Stimulated activated naive CD8-positive, alpha-beta T cell treated with anti-CD3 and anti-CD28 coated beads, Interleukin-15, Interleukin-2, amounts not matched to agents 100 ng/mL and 50 ng/mL, for 24 hours (primary cell): ENCODE measurements around the gene HSD3B2.
"Not testable (repeated sequence)": the region's sequence is repeated elsewhere in the genome, so short reads cannot be mapped to it uniquely, and the experiment has no call there.

Experiments used
- H3K27ac Mint-ChIP-seq: one replicate; pipeline ENCODE4 v1.8.0; 2021; ENCODE audit warnings: mild to moderate bottlenecking, mixed read lengths
- H3K27me3 Mint-ChIP-seq: one replicate; pipeline ENCODE4 v1.8.0; 2021; ENCODE audit warnings: mixed read lengths
- H3K36me3 Mint-ChIP-seq: one replicate; pipeline ENCODE4 v1.8.0; 2021; ENCODE audit warnings: low read depth, mixed read lengths
- H3K4me1 Mint-ChIP-seq: one replicate; pipeline ENCODE4 v1.8.0; 2021; ENCODE audit warnings: low read depth, mixed read lengths
- H3K4me3 Mint-ChIP-seq: one replicate; pipeline ENCODE4 v1.8.0; 2021; ENCODE audit warnings: mild to moderate bottlenecking, mixed read lengths
- H3K9me3 Mint-ChIP-seq: one replicate; pipeline ENCODE4 v1.8.0; 2021; ENCODE audit warnings: mixed read lengths

Gene HSD3B2

DNA sequence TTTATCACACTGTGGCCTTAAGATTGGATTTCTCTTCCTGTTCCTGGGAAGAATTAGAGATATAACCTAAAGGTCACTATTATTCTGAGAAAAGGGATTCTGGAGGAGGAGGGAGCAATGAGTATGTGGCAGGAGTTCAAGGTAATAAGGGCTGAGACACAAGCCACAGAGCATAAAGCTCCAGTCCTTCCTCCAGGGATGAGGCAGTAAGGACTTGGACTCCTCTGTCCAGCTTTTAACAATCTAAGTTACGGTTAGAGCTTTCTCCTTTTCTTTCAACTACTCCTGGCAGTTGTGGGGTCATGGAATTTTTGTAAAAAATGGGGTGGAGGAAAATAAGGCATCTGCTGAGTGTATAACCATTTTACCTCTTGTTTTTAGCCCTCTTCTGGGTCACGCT lies at the start of gene HSD3B2:
HSD3B2 (plus strand) TSS at position 201 of the 400 bp plus-strand sequence. CDS start 270 bp downstream, outside the sequence.
- Mint-ChIP-seq H3K4me3 (no peak within 1 kb of the TSS), H3K27me3 (peaks cover 5% of the 10 kb centered on the region), H3K36me3 (no peaks in the 10 kb centered on the region), H3K4me1 (no peaks in the 10 kb centered on the region), H3K27ac (no peak within 1 kb of the TSS), H3K9me3 (peaks cover 5% of the 10 kb centered on the region)

DNA sequence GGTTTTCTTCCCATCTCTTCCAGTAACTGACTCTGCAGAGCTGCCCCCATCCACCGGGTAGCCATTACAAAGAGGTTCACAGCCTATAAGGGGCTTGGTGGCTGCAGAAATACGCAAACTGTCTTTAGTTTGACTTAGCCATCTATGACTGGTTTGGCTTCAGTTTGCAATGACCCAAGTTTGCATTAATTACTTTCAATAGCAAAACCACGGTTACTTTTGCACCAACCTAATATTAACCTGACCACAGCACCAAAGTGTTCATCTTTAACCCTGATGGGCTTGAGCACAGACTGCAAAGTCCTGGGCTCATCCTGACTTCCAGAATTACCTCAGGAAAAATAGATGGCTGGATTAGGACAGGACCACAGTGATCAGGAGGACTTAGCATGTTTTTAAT lies 48.5 kb upstream of the HSD3B2 start:
- Mint-ChIP-seq H3K4me3 (no peak overlapping the region), H3K9me3 (no peaks in the 10 kb centered on the region), H3K4me1 (no peaks in the 10 kb centered on the region), H3K36me3 (no peaks in the 10 kb centered on the region), H3K27ac (no peak overlapping the region), H3K27me3 (peaks cover 23% of the 10 kb centered on the region)

DNA sequence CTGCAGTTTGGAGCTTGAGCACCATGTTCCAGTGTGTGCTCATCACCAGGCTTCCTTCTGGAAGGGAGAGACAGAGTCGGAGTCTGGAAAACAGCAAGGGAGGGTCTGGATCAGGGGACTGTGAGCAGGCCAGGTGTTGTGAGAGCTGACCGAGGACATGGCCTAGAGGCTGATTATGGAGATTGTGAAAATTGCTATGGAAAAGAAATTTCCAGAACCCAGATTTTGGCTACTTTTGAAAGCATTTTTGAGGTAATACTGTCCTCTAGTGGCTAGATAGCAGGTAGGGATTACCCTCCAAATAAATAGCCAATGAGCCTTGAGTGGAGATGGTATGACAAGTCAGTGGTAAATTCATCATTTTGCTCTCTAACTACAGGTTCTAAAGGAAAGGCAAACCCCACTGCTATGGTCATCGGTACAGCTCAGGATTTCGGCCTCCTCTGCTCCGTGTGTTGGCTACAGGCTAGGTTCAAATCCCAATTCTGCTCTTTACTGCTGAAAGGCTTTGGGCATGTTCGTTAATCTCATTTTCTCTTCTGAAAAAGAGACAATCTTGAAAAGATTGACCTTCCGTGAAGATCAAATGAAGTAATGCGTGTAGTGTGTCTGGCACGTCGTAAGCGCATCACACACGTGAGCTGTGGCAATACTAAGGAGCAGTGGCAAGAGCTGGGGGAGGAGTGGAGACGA lies 47.4 kb upstream of the HSD3B2 start:
- Mint-ChIP-seq H3K27ac (no peak overlapping the region), H3K4me1 (no peaks in the 10 kb centered on the region), H3K9me3 (no peaks in the 10 kb centered on the region), H3K27me3 (peaks cover 23% of the 10 kb centered on the region), H3K36me3 (no peaks in the 10 kb centered on the region), H3K4me3 (no peak overlapping the region)

GRCh38 chr1:119368554-119368953 lies 46.4 kb upstream of the HSD3B2 start, which contains the start of gene HAO2:
Gene HAO2, plus strand, starts transcription at chr1:119368785. Its CDS starts 12,301 bp downstream, at chr1:119381086.
- peaks cover 29% of the 10 kb centered on the region for H3K27me3 Mint-ChIP-seq
- H3K36me3 Mint-ChIP-seq, result no peaks in the 10 kb centered on the region
- H3K4me3 Mint-ChIP-seq, result no peak within 1 kb of the TSS
- H3K4me1 Mint-ChIP-seq, result no peaks in the 10 kb centered on the region
- no peaks in the 10 kb centered on the region for H3K9me3 Mint-ChIP-seq
- no peak within 1 kb of the TSS for H3K27ac Mint-ChIP-seq

GRCh38 chr1:119370748-119371147 lies 44.2 kb upstream of the HSD3B2 start:
- peaks cover 24% of the 10 kb centered on the region for H3K27me3 Mint-ChIP-seq
- peaks cover 5% of the 10 kb centered on the region for H3K4me1 Mint-ChIP-seq
- H3K9me3 Mint-ChIP-seq, result no peaks in the 10 kb centered on the region
- no peaks in the 10 kb centered on the region for H3K36me3 Mint-ChIP-seq
- H3K27ac Mint-ChIP-seq, result no peak overlapping the region
- no peak overlapping the region for H3K4me3 Mint-ChIP-seq

- Mint-ChIP-seq H3K4me3 (no peak overlapping the region), H3K4me1 (peaks cover 5% of the 10 kb centered on the region), H3K27ac (no peak overlapping the region), H3K27me3 (peaks cover 19% of the 10 kb centered on the region), H3K9me3 (no peaks in the 10 kb centered on the region), H3K36me3 (no peaks in the 10 kb centered on the region)
Observed at GRCh38 chr1:119371815-119372214, 43.1 kb upstream of the HSD3B2 start.

- H3K27ac Mint-ChIP-seq, result no peak overlapping the region
Observed at GRCh38 chr1:119372503-119373086, 42.4 kb upstream of the HSD3B2 start.

GRCh38 chr1:119373465-119373864 lies 41.5 kb upstream of the HSD3B2 start:
- H3K9me3 Mint-ChIP-seq, result no peaks in the 10 kb centered on the region
- no peak overlapping the region for H3K4me3 Mint-ChIP-seq
- H3K27me3 Mint-ChIP-seq, result peaks cover 19% of the 10 kb centered on the region
- no peak overlapping the region for H3K27ac Mint-ChIP-seq
- H3K36me3 Mint-ChIP-seq, result no peaks in the 10 kb centered on the region
- H3K4me1 Mint-ChIP-seq, result peaks cover 5% of the 10 kb centered on the region

More at GRCh38 chr1:119372503-119373086, 42.4 kb upstream of the HSD3B2 start:
- Mint-ChIP-seq H3K36me3 (no peaks in the 10 kb centered on the region), H3K27me3 (peaks cover 19% of the 10 kb centered on the region), H3K9me3 (no peaks in the 10 kb centered on the region), H3K4me3 (no peak overlapping the region), H3K4me1 (peaks cover 5% of the 10 kb centered on the region)

DNA sequence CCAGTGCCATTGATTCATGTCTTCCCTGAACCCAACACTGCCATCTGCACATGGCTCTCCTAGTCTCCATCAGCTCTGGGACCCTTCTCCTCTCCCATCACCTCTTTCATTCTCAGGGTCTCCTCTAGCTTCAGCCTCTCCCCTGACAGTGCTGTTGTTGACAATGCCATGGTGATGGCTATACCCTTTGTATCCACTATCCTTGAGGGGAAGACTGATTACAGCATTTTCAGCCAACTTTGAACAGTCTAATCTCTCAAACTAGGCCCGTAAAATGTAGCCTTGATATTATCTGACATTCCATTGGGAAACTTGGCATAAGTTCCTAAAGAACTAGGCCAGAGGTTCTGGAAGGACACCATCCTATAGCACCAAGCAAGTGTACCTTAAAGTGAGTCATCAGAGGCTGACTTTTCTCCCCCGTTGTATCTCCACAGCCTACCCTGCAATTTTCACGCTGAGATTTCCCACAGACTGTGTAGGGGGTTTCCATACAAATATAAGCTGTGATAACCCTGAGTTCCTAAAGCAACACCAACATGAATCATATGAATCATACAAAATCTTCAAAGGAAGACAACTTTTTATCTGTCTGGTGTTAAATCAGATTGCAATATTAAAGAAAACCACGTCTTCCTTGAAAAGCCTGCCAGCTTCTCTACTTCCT lies 40.6 kb upstream of the HSD3B2 start:
- Mint-ChIP-seq H3K9me3 (no peaks in the 10 kb centered on the region), H3K4me1 (peaks cover 5% of the 10 kb centered on the region), H3K27me3 (peaks cover 11% of the 10 kb centered on the region), H3K27ac (no peak overlapping the region), H3K4me3 (no peak overlapping the region), H3K36me3 (no peaks in the 10 kb centered on the region)

DNA sequence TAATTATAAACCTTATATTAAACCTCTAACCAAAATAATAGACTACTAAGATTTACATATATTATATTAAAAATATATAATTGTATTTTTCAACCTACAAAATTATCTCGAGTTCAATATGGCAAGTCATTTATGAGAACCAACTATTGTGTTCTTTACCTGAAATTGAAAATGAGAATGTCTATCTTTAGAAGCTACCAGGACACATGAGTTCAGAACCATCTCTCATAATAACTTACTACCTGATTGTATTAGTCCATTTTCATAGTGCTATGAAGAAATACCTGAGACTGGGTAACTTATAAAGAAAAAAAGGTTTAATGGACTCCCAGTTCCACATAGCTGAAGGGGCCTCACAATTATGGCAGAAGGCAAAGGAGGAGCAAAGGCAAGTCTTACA lies 39.6 kb upstream of the HSD3B2 start:
- H3K27ac Mint-ChIP-seq, result no peak overlapping the region
- peaks cover 16% of the 10 kb centered on the region for H3K27me3 Mint-ChIP-seq
- peaks cover 5% of the 10 kb centered on the region for H3K4me1 Mint-ChIP-seq
- no peaks in the 10 kb centered on the region for H3K9me3 Mint-ChIP-seq
- H3K4me3 Mint-ChIP-seq, result no peak overlapping the region
- no peaks in the 10 kb centered on the region for H3K36me3 Mint-ChIP-seq

DNA sequence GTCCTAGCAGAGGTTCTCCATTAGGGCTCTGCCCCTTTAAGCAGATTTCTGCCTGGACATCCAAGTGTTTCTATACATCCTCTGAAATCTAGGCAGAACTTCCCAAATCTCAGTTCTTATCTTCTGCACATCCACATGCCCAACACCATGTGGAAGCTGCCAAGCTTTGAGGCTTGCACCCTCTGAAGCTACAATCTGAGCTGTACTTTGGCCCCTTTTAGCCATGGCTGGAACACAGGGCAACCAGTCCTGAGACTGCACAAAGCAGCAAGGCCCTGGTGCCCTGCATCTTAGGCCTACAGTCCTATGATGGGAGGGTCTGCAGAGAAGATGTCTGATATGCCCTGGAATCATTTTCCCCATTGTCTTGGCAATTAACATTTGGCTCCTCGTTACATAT lies 38.4 kb upstream of the HSD3B2 start:
- Mint-ChIP-seq H3K4me3 (no peak overlapping the region), H3K27me3 (peaks cover 18% of the 10 kb centered on the region), H3K4me1 (peaks cover 5% of the 10 kb centered on the region), H3K36me3 (no peaks in the 10 kb centered on the region), H3K27ac (no peak overlapping the region), H3K9me3 (no peaks in the 10 kb centered on the region)

GRCh38 chr1:119377594-119377993 lies 37.4 kb upstream of the HSD3B2 start:
- H3K4me3 Mint-ChIP-seq, H3K4me1 Mint-ChIP-seq, H3K9me3 Mint-ChIP-seq, H3K36me3 Mint-ChIP-seq, H3K27ac Mint-ChIP-seq: not testable (repeated sequence)
- H3K27me3 Mint-ChIP-seq, result peaks cover 18% of the 10 kb centered on the region

DNA sequence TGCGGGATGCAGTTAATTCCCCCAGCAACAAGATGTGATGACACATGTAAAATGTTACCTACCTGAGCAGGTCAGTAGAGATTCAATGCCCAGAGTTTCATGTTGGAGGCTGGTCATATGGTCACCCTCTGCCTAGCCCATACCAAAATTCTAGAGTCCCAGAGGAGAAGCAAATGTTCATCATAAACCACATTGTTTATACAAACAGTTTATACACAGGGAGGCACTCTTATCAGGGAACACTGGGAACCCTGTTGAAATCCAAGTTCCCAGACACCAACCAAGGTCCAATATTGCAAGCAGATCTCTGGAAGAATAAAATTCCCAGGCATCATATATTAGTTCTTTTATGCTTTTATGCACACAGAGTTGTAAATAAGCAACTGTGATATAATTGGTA lies 35.8 kb upstream of the HSD3B2 start:
- peaks cover 3% of the 10 kb centered on the region for H3K4me1 Mint-ChIP-seq
- H3K4me3 Mint-ChIP-seq, result no peak overlapping the region
- H3K9me3 Mint-ChIP-seq, result no peaks in the 10 kb centered on the region
- H3K36me3 Mint-ChIP-seq, result no peaks in the 10 kb centered on the region
- H3K27me3 Mint-ChIP-seq, result peaks cover 11% of the 10 kb centered on the region
- H3K27ac Mint-ChIP-seq, result no peak overlapping the region

DNA sequence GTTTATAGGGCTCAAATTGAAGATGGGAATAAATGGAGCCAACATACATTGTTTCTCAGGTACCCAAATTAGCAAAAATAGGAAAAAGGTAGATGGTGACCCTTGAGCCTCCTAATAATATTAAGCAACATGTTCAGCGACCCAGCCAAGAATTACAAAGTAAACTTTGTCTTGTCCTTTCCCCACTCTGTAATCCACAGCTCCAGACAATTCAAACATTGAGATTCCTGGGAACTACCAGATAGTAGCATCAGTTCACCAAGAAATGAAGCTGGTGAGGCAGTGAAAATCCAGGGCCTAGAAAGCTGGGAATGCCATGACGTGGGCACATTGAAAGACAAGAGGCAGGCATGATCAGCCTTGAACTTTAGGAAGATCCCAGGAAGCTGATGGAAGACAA lies 34.6 kb upstream of the HSD3B2 start:
- Mint-ChIP-seq H3K4me3 (no peak overlapping the region), H3K27ac (no peak overlapping the region), H3K27me3 (peaks cover 11% of the 10 kb centered on the region), H3K36me3 (no peaks in the 10 kb centered on the region), H3K9me3 (no peaks in the 10 kb centered on the region), H3K4me1 (no peaks in the 10 kb centered on the region)

- Mint-ChIP-seq H3K4me3 (no peak overlapping the region), H3K4me1 (no peaks in the 10 kb centered on the region), H3K36me3 (no peaks in the 10 kb centered on the region), H3K27me3 (peaks cover 11% of the 10 kb centered on the region), H3K27ac (no peak overlapping the region), H3K9me3 (no peaks in the 10 kb centered on the region)
Observed at GRCh38 chr1:119380983-119381662, 33.8 kb upstream of the HSD3B2 start.
